ENCODE data around the gene TIMM13.

The TIMM13 gene

DNA sequence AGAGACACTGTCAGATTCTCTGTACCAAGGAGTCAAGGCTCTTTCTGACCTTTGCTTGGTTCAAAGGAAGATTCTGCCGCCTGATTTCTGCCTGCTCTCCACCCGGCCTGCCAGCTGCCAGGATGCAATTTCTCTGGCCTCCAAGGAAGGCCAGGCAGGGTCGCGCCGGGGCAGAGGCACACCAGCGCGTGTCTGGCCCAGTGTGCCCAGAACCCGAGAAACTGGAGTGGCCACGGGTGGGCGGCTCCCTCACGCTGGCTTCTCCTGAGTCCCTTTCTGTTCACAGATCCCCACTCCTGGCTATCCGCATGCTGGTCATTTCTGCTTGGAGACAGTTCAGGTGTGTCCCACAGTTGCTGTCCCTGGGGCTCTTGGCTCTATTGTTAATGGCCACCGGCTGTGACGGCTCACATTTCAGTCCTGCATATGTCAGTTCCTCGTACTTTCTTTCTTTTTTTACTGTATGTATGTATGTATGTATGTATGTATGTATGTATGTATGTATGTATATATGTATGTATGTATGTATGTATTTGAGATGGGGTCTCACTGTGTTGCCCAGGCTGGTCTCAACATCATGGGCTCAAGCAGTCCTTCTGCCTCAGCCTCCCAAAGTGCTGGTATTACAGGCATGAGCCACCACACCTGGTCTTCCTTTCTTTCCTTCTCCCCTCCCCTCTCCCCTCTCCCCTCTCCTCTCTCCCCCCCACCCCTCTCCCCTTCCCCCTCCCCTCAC lies 50.4 kb downstream of the TIMM13 start:
- no peak for DNase-seq
